Fibroblast of lung (primary cell): ENCODE measurements around the gene PROSER2.

Experiments used
- EZH2 ChIP-seq: IDR thresholded peaks from 2 replicates; pipeline ENCODE4 v1.5.1; 2012; ENCODE audit warnings: low read length, control low read depth, mild to moderate bottlenecking; ENCODE audit errors: missing control alignments
- TF ChIP-seq, protein P1 (sequence below), 2 donors: IDR thresholded peaks in 1 of 2; conservative IDR thresholded peaks in 1 of 2; 1 replicate in 1 of 2; 2 replicates in 1 of 2; pipeline ENCODE4 v1.5.1; 2011 to 2012; ENCODE audit warnings: low read length in 2 of 2, control low read depth in 1 of 2, inconsistent platforms in 1 of 2, low read depth in 1 of 2, mild to moderate bottlenecking in 1 of 2

DNA sequence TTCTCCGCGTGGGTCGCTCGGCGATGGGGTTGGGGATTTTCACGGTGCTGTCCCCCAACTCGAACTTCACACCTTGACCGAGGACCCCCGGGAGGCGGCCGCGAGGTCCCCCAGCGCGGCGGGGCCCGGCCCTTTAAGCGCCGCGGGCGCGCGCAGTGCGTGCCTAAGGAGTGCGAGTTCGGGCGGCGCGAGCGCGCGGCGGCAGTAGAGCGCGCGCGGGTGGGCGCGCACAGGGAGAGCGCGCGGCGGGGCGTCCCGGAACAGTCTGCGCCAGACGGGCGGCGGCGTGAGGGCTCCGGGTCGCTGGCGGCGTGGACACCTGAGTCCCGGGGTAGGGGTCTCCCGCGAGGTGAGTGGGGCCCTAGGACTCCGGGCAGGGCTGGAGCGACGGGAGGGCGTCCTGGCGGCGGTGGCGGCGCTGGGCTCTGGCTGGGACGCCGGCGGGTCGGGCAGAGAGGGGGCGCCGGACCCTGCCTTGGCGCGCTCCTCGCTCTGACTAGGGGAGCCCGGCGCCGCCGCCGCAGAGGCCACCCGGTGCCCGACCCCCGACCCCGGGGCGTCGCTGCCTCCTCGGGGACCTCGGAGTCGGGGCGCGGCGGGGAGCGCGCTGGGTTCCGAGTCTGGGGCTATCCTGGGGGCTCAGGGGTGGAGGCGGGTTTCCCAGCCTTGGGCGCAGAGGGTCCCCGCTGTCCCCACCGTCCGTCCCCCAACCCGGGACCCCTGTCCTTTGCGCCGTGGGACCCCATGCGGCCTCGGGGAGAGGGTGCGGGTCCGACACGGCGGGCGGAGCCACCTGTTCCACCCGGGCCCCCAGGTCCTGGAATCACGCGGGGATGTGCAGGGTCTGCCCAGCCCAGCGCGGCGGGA is at the start of gene PROSER2:
- TF ChIP-seq EZH2: no peak
- TF ChIP-seq, protein P1, sequence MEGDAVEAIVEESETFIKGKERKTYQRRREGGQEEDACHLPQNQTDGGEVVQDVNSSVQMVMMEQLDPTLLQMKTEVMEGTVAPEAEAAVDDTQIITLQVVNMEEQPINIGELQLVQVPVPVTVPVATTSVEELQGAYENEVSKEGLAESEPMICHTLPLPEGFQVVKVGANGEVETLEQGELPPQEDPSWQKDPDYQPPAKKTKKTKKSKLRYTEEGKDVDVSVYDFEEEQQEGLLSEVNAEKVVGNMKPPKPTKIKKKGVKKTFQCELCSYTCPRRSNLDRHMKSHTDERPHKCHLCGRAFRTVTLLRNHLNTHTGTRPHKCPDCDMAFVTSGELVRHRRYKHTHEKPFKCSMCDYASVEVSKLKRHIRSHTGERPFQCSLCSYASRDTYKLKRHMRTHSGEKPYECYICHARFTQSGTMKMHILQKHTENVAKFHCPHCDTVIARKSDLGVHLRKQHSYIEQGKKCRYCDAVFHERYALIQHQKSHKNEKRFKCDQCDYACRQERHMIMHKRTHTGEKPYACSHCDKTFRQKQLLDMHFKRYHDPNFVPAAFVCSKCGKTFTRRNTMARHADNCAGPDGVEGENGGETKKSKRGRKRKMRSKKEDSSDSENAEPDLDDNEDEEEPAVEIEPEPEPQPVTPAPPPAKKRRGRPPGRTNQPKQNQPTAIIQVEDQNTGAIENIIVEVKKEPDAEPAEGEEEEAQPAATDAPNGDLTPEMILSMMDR (conservative IDR thresholded peaks at IDR 0.05 in 1 of 2, IDR thresholded peaks at IDR 0.05 in 1 of 2; ENCODE audit: low read depth in 1 of 2, low read length in 2 of 2): no peak
